GM23338 (cell line): ENCODE measurements around the gene PKHD1. TPM values are rescaled to one million over a fixed set of nuclear protein-coding genes. Genes with fewer than 3 reads are reported as not detected.

ENCODE experiments used
- ATAC-seq: fragments of 200-7000 bp; cut with Tn5 transposase; 3 replicates; pipeline ENCODE4 v1.9.1; 2020
- DNase-seq: peaks from one replicate; pipeline ENCODE4 v3.0.0-alpha.2; 2015; ENCODE audit warnings: low spot score
- H2AFZ ChIP-seq: fragments of 200-600 bp; sonication (generic); 2 replicates; pipeline ENCODE4 v1.8.0; 2016; ENCODE audit warnings: antibody characterized with exemption, mild to moderate bottlenecking, moderate library complexity
- H3F3A ChIP-seq: fragments of 200-600 bp; sonication (generic); replicated peaks from 2 replicates; pipeline ENCODE4 v1.8.0; 2017; ENCODE audit warnings: antibody characterized with exemption, mixed run types, low read depth
- H3K27ac ChIP-seq: fragments of 200-600 bp; sonication (generic); 2 replicates; pipeline ENCODE4 v1.6.1; 2016; ENCODE audit warnings: low read depth
- H3K27me3 ChIP-seq: fragments of 200-600 bp; sonication (generic); 2 replicates; pipeline ENCODE4 v1.8.0; 2016; ENCODE audit warnings: mild to moderate bottlenecking, mixed run types, moderate library complexity; ENCODE audit not compliant: insufficient read depth
- H3K36me3 ChIP-seq: fragments of 200-600 bp; sonication (generic); 2 replicates; pipeline ENCODE4 v1.8.0; 2016; ENCODE audit warnings: mild to moderate bottlenecking; ENCODE audit not compliant: insufficient read depth
- H3K4me1 ChIP-seq: fragments of 200-600 bp; sonication (generic); 2 replicates; pipeline ENCODE4 v1.8.0; 2016; ENCODE audit warnings: mild to moderate bottlenecking, moderate library complexity; ENCODE audit not compliant: insufficient read depth
- H3K4me2 ChIP-seq: fragments of 200-600 bp; sonication (generic); 2 replicates; pipeline ENCODE4 v1.7.1; 2017; ENCODE audit warnings: mixed run types
- H3K4me3 ChIP-seq: fragments of 200-600 bp; sonication (generic); 2 replicates; pipeline ENCODE4 v1.6.1; 2016; ENCODE audit warnings: mixed run types
- H3K79me2 ChIP-seq: fragments of 200-600 bp; sonication (generic); replicated peaks from 2 replicates; pipeline ENCODE4 v1.8.0; 2017; ENCODE audit warnings: mild to moderate bottlenecking; ENCODE audit not compliant: insufficient read depth
- H3K9me2 ChIP-seq: fragments of 200-600 bp; sonication (generic); 2 replicates; pipeline ENCODE4 v1.8.0; 2017; ENCODE audit not compliant: insufficient read depth
- H4K20me1 ChIP-seq: fragments of 200-600 bp; sonication (generic); replicated peaks from 2 replicates; pipeline ENCODE4 v1.8.0; 2017; ENCODE audit warnings: mild to moderate bottlenecking; ENCODE audit not compliant: insufficient read depth
- H3K27ac Mint-ChIP-seq: 2 replicates; pipeline ENCODE4 v1.8.0; 2020; ENCODE audit warnings: inconsistent platforms, mild to moderate bottlenecking, moderate library complexity, mixed read lengths
- H3K27me3 Mint-ChIP-seq: 3 replicates; pipeline ENCODE4 v1.8.0; 2022; ENCODE audit warnings: low read depth, mild to moderate bottlenecking, moderate library complexity, mixed read lengths, inconsistent platforms; ENCODE audit not compliant: insufficient read depth, poor library complexity
- H3K36me3 Mint-ChIP-seq: 3 replicates; pipeline ENCODE4 v1.8.0; 2021; ENCODE audit warnings: low read depth, mild to moderate bottlenecking, inconsistent platforms, moderate library complexity, mixed read lengths
- H3K4me1 Mint-ChIP-seq: 3 replicates; pipeline ENCODE4 v1.8.0; 2020; ENCODE audit warnings: mild to moderate bottlenecking, inconsistent platforms, mixed read lengths
- H3K4me3 Mint-ChIP-seq: 3 replicates; pipeline ENCODE4 v1.8.0; 2021; ENCODE audit warnings: moderate library complexity, mild to moderate bottlenecking, inconsistent platforms, mixed read lengths
- H3K9me3 Mint-ChIP-seq: 3 replicates; pipeline ENCODE4 v1.8.0; 2020; ENCODE audit warnings: moderate library complexity, mild to moderate bottlenecking, inconsistent platforms, mixed read lengths
- CREB1 ChIP-seq: fragments of 250-450 bp; sonication (Bioruptor Pico); IDR thresholded peaks from 2 replicates; pipeline ENCODE4 v1.5.0; 2020; ENCODE audit warnings: low read depth, mild to moderate bottlenecking, moderate library complexity
- EZH2 ChIP-seq: fragments of 200-600 bp; sonication (generic); IDR thresholded peaks from one replicate; pipeline ENCODE4 v1.8.0; 2017; ENCODE audit warnings: antibody characterized with exemption, mild to moderate bottlenecking, low read depth; ENCODE audit not compliant: unreplicated experiment
- EZH2phosphoT487 ChIP-seq: fragments of 200-600 bp; sonication (generic); IDR thresholded peaks from one replicate; pipeline ENCODE4 v1.8.1; 2018; ENCODE audit warnings: antibody characterized with exemption; ENCODE audit not compliant: unreplicated experiment
- JUNB ChIP-seq: IDR thresholded peaks from one replicate; pipeline ENCODE4 v1.6.1; 2016; ENCODE audit warnings: antibody characterized with exemption; ENCODE audit not compliant: unreplicated experiment
- NANOG ChIP-seq: IDR thresholded peaks from 2 replicates; pipeline ENCODE4 v1.6.1; 2016; ENCODE audit warnings: antibody characterized with exemption, borderline replicate concordance
- REST ChIP-seq: IDR thresholded peaks from one replicate; pipeline ENCODE4 v1.6.1; 2018; ENCODE audit warnings: antibody characterized with exemption; ENCODE audit not compliant: unreplicated experiment
- ZNF331 ChIP-seq: fragments of 250-450 bp; sonication (Bioruptor Pico); IDR thresholded peaks from 2 replicates; pipeline ENCODE4 v1.5.0; 2020; ENCODE audit warnings: low read depth, mild to moderate bottlenecking, moderate library complexity
- polyA plus RNA-seq: library from polyadenylated mRNA; unstranded; fragments of >200 nt; fragmentation: Nextera tagmentation; extraction: Ambion mirVana; gene quantifications from 2 replicates; pipeline ENCODE4 v1.2.1, GENCODE V29; 2016
- total RNA-seq: library from RNA; depleted of rRNA; stranded (reverse); fragments of >200 nt; shearing (Covaris generic); gene quantifications from 2 replicates; pipeline ENCODE4 v1.2.3, GENCODE V29; 2014
- TF ChIP-seq, protein P1 (sequence below), 2 experiments: fragments of 200-600 bp in 1 of 2; sonication (generic) in 1 of 2; conservative IDR thresholded peaks; 2 replicates each; pipeline versions ENCODE4 v1.5.1 to v1.6.1; 2016 to 2017; ENCODE audit warnings: antibody characterized with exemption in 2 of 2, low read depth in 2 of 2, mild to moderate bottlenecking in 2 of 2, moderate library complexity in 1 of 2

Gene PKHD1
- total and polyA plus RNA-seq, 2 experiments from 2014 or later: 0.03 to 0.07 TPM

- TF ChIP-seq, protein P1, sequence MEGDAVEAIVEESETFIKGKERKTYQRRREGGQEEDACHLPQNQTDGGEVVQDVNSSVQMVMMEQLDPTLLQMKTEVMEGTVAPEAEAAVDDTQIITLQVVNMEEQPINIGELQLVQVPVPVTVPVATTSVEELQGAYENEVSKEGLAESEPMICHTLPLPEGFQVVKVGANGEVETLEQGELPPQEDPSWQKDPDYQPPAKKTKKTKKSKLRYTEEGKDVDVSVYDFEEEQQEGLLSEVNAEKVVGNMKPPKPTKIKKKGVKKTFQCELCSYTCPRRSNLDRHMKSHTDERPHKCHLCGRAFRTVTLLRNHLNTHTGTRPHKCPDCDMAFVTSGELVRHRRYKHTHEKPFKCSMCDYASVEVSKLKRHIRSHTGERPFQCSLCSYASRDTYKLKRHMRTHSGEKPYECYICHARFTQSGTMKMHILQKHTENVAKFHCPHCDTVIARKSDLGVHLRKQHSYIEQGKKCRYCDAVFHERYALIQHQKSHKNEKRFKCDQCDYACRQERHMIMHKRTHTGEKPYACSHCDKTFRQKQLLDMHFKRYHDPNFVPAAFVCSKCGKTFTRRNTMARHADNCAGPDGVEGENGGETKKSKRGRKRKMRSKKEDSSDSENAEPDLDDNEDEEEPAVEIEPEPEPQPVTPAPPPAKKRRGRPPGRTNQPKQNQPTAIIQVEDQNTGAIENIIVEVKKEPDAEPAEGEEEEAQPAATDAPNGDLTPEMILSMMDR (conservative IDR thresholded peaks at IDR 0.05; ENCODE audit: low read depth in 2 of 2): no peak
- TF ChIP-seq NANOG (no peak), JUNB (no peak), REST (no peak), EZH2 (no peak), EZH2phosphoT487 (no peak)
Measured at GRCh38 chr6:51737580-51738360, 349.6 kb downstream of the PKHD1 start (continued).

DNA sequence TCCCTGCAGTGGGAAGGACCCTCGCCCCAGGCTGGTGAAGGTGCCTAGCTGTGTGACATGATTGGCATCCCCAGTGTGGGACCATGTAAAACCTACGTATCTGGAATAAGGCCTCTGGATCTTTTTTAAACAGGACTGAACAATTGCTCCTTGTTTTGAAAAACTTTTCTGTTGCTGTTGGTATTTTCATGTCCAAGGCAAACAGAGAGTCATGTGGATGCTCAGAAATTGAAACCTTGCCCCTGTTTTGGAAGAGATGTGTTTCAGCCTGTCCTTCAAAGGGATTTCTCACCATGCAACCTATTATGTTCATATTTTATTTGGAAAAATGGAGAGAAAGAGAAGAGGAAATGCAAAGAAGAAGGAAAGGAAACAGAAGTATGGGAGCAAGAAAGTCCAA, 362.3 kb downstream of the PKHD1 start:
- no peaks in the 10 kb centered on the region for H3K9me3 Mint-ChIP-seq
- H3K4me3 Mint-ChIP-seq: no peak overlapping the region
- Histone ChIP-seq H3K27me3 (no peaks in the 10 kb centered on the region), H4K20me1 (no peaks in the 10 kb centered on the region), H3K27ac (no peak overlapping the region), H3K4me1 (peaks cover 10% of the 10 kb centered on the region; the same call in 1 of the 2 replicates), H3K4me3 (no peak overlapping the region), H3K36me3 (no peaks in the 10 kb centered on the region), H3K4me2 (no peak overlapping the region), H2AFZ (peak overlapping the region; percentile 93), H3K9me2 (peaks cover 12% of the 10 kb centered on the region; the same call in 1 of the 2 replicates), H3K79me2 (no peaks in the 10 kb centered on the region), H3F3A (no peaks in the 10 kb centered on the region)
- DNase-seq (no peak), ATAC-seq (no peak)
- H3K4me1 Mint-ChIP-seq: peaks cover 11% of the 10 kb centered on the region; the same call in 2 of the 3 replicates
- no peak overlapping the region for H3K27ac Mint-ChIP-seq
- no peaks in the 10 kb centered on the region for H3K27me3 Mint-ChIP-seq
- H3K36me3 Mint-ChIP-seq: no peaks in the 10 kb centered on the region
- TF ChIP-seq REST (no peak), ZNF331 (CRISPR knock-in tag) (no peak), EZH2phosphoT487 (no peak), CREB1 (CRISPR knock-in tag) (no peak)
